Kasumi-1 (cell line): ENCODE measurements around the gene NPW.

ENCODE experiments used
- DNase-seq, 2 experiments: peaks; one replicate each; lab custom pipeline; 2025; lab: John Stamatoyannopoulos, UW

Gene NPW

GRCh38 chr16:1984347-1985225, 35.0 kb upstream of the NPW start:
- DNase-seq, result no peak

- DNase-seq, result no peak
Measured at GRCh38 chr16:1985466-1986150, 34.0 kb upstream of the NPW start.

- no peak for DNase-seq
Measured at GRCh38 chr16:1987198-1987597, 32.4 kb upstream of the NPW start.

GRCh38 chr16:1989209-1990100, 30.1 kb upstream of the NPW start, which contains the start of gene SYNGR3:
TSS of gene SYNGR3 (plus strand) at chr16:1989970. CDS start at chr16:1990103, 133 bp downstream.
- no peak for DNase-seq

- no peak for DNase-seq
Measured at GRCh38 chr16:1990101-1990350, 29.6 kb upstream of the NPW start.

DNA sequence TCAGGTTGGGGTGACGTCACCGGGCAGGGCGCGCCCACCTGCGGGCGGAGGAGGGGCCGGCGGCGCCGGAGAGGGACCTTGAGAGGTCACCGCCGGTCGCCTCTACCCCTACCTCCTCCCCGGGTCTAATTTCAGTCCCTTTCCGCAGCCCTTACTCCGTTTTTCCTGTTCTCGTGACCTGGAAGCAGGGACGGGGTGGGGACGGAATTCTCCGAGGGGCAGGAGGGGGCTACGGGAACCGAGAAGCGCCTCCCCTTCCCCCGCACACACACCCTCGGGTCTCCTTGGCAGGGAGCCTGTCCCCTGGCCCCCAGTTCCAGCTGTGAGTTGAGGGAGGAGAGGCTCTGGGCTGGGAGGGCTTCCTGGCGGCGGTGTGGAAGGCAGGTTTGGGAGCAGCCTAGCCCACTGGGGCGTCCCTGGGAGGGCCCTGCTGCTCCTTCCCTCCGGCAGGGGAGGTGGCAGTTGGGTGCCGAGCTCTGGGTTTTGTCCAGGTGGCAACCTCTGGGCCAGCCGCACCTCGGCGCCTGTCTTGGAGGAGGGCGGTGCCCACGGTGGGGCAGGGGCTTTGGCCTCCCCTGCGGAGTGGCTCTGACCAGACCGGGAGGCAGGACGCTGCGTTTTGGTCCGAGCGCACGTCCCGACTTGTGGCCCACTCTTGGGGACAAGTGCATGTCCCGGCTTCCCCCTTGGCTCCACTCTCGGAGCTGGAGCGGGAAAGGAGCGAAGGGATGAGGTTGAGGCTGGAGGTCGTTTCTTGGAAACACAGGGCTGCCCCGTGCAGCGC, 29.0 kb upstream of the NPW start:
- DNase-seq, result no peak

- DNase-seq, result peak in 1 of 2 experiments; percentile 2
Measured at GRCh38 chr16:1991135-1991551, 28.4 kb upstream of the NPW start.

GRCh38 chr16:1991588-1991947, 28.0 kb upstream of the NPW start:
- DNase-seq, result no peak

GRCh38 chr16:1991948-1992703, 27.5 kb upstream of the NPW start:
- peak in 1 of 2 experiments; percentile 23 for DNase-seq

- DNase-seq, result no peak
Measured at GRCh38 chr16:1992704-1993317, 26.8 kb upstream of the NPW start.

GRCh38 chr16:1993731-1994131, 25.9 kb upstream of the NPW start:
- DNase-seq, result no peak

- DNase-seq, result no peak
Measured at GRCh38 chr16:1997494-1998359, 21.9 kb upstream of the NPW start.

DNA sequence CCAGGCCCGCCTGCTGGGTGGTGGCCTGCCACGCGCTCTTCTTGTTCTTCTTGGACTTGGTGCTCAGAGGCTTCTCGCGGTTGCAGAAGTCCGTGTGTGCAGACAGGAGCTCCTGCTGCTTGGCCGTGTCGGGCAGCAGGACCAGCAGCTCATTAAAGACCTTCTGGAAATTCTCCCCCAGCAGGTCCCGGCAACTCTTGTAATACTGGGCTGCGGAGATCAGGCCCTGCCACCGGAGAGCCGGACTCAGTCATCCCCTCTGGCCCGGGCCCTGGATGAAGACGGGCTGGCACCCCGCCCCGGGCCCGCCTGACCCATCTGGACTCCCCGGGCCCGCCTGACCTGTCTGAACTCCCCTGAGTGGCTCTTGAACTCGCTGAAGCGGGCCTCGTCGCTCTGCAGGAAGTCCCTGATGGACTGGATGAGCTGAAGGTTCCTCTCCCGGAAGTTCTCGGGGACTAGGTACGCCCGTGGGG, 21.2 kb upstream of the NPW start:
- DNase-seq, result no peak

- no peak for DNase-seq
Measured at GRCh38 chr16:1998852-1999801, 20.5 kb upstream of the NPW start.

DNA sequence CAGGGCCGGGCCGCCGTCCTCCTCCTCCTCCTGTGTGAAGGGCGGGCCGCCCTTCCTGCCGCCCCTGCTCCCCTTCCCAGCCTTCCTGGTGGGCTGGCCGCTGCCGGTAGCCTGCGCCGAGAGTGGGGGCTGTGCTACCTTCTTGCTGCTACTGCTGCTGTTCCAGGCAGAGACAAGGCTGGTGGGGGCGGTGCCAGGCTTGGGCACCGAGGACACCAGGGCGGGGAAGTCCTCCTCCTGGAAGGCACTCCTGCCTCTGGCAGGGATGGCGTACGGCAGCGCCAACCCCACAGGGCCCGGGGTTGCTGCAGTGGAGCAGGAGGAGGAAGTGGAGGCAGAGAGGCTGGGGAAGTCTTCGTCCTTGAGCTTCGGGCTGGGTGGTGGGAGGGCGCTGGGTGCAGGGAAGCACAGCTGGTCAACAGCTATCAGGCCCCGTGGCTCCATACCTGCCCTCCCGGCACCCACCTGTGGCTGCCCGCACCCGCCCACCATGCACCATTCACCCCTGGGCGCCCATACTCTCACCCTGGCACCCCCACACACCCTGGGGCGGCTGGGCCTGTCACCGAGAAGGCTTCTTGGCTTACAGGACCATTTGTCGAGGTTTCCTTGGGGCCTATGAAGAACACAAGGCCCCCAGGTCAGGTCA, 19.6 kb upstream of the NPW start:
- no peak for DNase-seq

DNA sequence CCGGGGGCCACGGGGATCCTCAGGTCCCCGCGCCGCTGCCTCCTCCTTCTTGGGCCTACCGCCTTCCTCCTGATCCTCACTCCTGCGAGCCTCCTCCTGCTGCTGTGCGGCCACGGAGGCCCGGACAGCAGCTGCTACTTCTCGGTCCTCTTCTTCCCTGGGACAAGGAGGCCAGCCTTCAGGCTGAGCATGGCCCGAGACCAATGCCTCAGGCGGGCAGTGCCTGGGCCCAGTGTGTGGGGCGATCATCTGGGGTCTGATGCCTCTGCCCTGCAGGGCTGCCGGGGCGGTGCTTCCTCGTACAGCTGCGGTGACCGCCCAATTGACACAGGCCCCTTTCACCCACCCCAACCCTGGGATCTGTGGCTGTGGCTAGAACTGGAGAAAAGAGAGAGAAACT, 18.6 kb upstream of the NPW start:
- no peak for DNase-seq

DNA sequence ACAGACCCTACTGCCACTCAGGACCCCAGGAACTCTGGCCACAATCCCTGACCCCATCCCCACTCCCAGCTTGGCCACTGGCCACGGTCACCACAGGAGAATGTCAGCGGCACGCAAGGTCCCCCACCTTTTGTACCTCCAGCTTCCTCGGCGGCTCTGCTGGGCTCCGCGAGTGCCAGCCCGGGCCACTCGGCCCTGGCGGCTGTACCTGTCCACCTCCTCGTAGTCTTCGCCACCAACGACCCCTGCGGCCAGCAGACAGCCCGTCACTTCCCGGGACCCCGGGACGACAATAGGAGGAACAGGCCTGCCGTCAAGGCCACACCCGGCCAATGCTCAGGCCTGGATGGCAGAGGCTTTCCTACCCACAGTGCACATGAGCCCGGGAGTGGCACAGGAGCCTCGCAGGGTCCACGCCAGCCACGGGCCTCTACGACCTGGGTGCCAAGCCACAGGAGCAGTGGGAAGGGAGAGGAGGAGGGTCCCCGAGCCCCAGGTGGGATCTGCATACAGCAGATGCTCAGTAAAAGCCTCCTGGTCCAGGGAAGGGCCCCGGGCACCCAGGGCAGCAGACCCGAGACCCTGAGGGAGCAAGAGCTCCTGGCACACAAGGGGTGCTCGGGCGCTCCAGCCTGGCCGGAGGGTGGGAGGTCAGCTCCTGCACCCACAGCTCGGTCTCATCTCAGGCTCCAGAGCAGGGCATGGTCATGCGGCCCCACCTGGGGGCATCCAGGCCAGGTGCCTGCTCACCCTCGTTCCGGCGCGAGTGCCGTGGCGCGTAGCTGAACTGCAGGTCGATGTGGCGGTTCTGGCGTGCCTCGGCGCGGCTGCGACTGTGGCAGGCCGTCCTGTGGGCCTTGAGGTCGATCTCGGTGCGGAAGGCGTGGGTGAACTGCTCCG, 17.9 kb upstream of the NPW start:
- no peak for DNase-seq
